H1 (cell line): ENCODE results near the gene CERS3. TPM values are rescaled to one million over a fixed set of nuclear protein-coding genes. Genes with fewer than 3 reads are reported as not detected.

ENCODE experiments used
- CTCF ChIA-PET: fragments of 300-600 bp; sonication (Branson Sonifier 250); formaldehyde crosslinking; loops from one replicate; lab custom pipeline; 2021; ENCODE audit not compliant: partially characterized antibody; lab: Charles Lee
- POLR2A ChIA-PET: fragments of 300-600 bp; sonication (Branson Sonifier 250); formaldehyde crosslinking; loops from one replicate; lab custom pipeline; 2021; ENCODE audit warnings: inconsistent platforms; ENCODE audit not compliant: partially characterized antibody; lab: Charles Lee
- DNase-seq, 2 experiments: peaks; one replicate each; pipeline versions ENCODE4 v3.0.0 to v3.0.0-alpha.2; 2010 to 2022; ENCODE audit warnings: low spot score in 2 of 2, low read depth in 1 of 2, mixed read lengths in 1 of 2
- FAIRE-seq: peaks from 2 replicates; lab custom pipeline; 2011; peaks lifted over from hg19 to GRCh38; lab: Jason Lieb, UNC
- H2AFZ ChIP-seq: 2 replicates; pipeline ENCODE4 v1.8.1; 2012; ENCODE audit warnings: low read length, inconsistent platforms
- H2AK5ac ChIP-seq: 2 replicates; pipeline ENCODE4 v1.6.1; 2013; ENCODE audit warnings: low read depth, low read length
- H2BK120ac ChIP-seq: replicated peaks from 2 replicates; pipeline ENCODE3; 2013; ENCODE audit warnings: low read depth, low read length, inconsistent platforms
- H2BK12ac ChIP-seq: 2 replicates; pipeline ENCODE4 v1.6.1; 2013; ENCODE audit warnings: low read depth, low read length
- H2BK15ac ChIP-seq: 2 replicates; pipeline ENCODE4 v1.6.1; 2013; ENCODE audit warnings: low read length
- H2BK20ac ChIP-seq: 2 replicates; pipeline ENCODE4 v1.6.1; 2013; ENCODE audit warnings: low read length
- H2BK5ac ChIP-seq: 2 replicates; pipeline ENCODE4 v1.6.1; 2013; ENCODE audit warnings: low read depth, low read length
- H3K14ac ChIP-seq: 2 replicates; pipeline ENCODE4 v1.6.1; 2013; ENCODE audit warnings: inconsistent platforms; ENCODE audit not compliant: insufficient read length
- H3K18ac ChIP-seq: 2 replicates; pipeline ENCODE4 v1.6.1; 2013; ENCODE audit warnings: low read length; ENCODE audit errors: extremely low read depth
- H3K23ac ChIP-seq: 2 replicates; pipeline ENCODE4 v1.6.1; 2013; ENCODE audit warnings: inconsistent platforms; ENCODE audit not compliant: insufficient read length
- H3K23me2 ChIP-seq: 2 replicates; pipeline ENCODE4 v1.6.1; 2013; ENCODE audit warnings: low read depth, low read length
- H3K27ac ChIP-seq: 2 replicates; pipeline ENCODE4 v1.6.1; 2011; ENCODE audit warnings: low read depth, low read length, inconsistent platforms
- H3K27me3 ChIP-seq, 4 experiments: replicated peaks in 1 of 4; 1 replicate in 1 of 4; 2 replicates in 3 of 4; pipeline versions ENCODE4 v1.6.1 to v1.8.1; 2011 to 2013; ENCODE audit warnings: low read length in 3 of 4, mild to moderate bottlenecking in 3 of 4, inconsistent platforms in 2 of 4, mixed read lengths in 2 of 4, moderate library complexity in 1 of 4; ENCODE audit not compliant: control insufficient read depth in 3 of 4, insufficient read depth in 3 of 4; ENCODE audit errors: extremely low read depth in 1 of 4
- H3K36me3 ChIP-seq, 4 experiments: 2 replicates each; pipeline versions ENCODE4 v1.6.1 to v1.8.1; 2011 to 2013; ENCODE audit warnings: mild to moderate bottlenecking in 4 of 4, low read length in 3 of 4, moderate library complexity in 2 of 4, control low read depth in 1 of 4, inconsistent platforms in 1 of 4; ENCODE audit not compliant: insufficient read depth in 4 of 4, control insufficient read depth in 2 of 4
- H3K4ac ChIP-seq: replicated peaks from 2 replicates; pipeline ENCODE3; 2013; ENCODE audit warnings: low read length, low read depth, mixed read lengths, inconsistent platforms; ENCODE audit not compliant: insufficient read length
- H3K4me1 ChIP-seq, 4 experiments: replicated peaks in 1 of 4; 1 replicate in 1 of 4; 2 replicates in 3 of 4; pipeline versions ENCODE4 v1.6.1 to v1.8.1; 2011 to 2013; ENCODE audit warnings: low read length in 3 of 4, inconsistent platforms in 2 of 4, mixed read lengths in 1 of 4; ENCODE audit not compliant: insufficient read depth in 4 of 4, control insufficient read depth in 3 of 4
- H3K4me2 ChIP-seq, 2 experiments: 2 replicates each; pipeline versions ENCODE4 v1.6.1 to v1.8.1; 2011 to 2013; ENCODE audit warnings: low read depth in 2 of 2, low read length in 2 of 2, control low read depth in 1 of 2, inconsistent platforms in 1 of 2, mild to moderate bottlenecking in 1 of 2; ENCODE audit not compliant: insufficient read depth in 1 of 2
- H3K4me3 ChIP-seq, 4 experiments: fragments of 200-600, 300-600 bp in 1 of 4; sonication (generic), shearing (Covaris generic), sonication (Bioruptor Twin) in 1 of 4; 2 replicates each; pipeline versions ENCODE4 v1.5.1 to v1.8.1; 2011 to 2016; ENCODE audit warnings: low read length in 4 of 4, low read depth in 3 of 4, control low read depth in 2 of 4, inconsistent platforms in 2 of 4, mild to moderate bottlenecking in 2 of 4, mixed read lengths in 1 of 4, moderate library complexity in 1 of 4; ENCODE audit not compliant: insufficient read depth in 2 of 4; ENCODE audit errors: extremely low read depth in 1 of 4
- H3K56ac ChIP-seq: replicated peaks from 2 replicates; pipeline ENCODE3; 2013; ENCODE audit warnings: low read depth, mild to moderate bottlenecking, mixed read lengths, low read length, inconsistent platforms; ENCODE audit not compliant: insufficient read length
- H3K79me1 ChIP-seq: 2 replicates; pipeline ENCODE4 v1.6.1; 2013; ENCODE audit warnings: low read depth, low read length, control low read depth
- H3K79me2 ChIP-seq, 2 experiments: 2 replicates each; pipeline versions ENCODE4 v1.6.1 to v1.8.1; 2012 to 2013; ENCODE audit warnings: low read length in 2 of 2, mild to moderate bottlenecking in 2 of 2, inconsistent platforms in 1 of 2; ENCODE audit not compliant: insufficient read depth in 2 of 2, control insufficient read depth in 1 of 2
- H3K9ac ChIP-seq, 4 experiments: replicated peaks in 1 of 4; 1 replicate in 1 of 4; 2 replicates in 3 of 4; pipeline versions ENCODE4 v1.6.1 to v1.8.1; 2011 to 2013; ENCODE audit warnings: low read depth in 3 of 4, low read length in 3 of 4, control low read depth in 2 of 4, mild to moderate bottlenecking in 2 of 4, moderate library complexity in 2 of 4, inconsistent platforms in 1 of 4; ENCODE audit errors: extremely low read depth in 1 of 4
- H3K9me3 ChIP-seq, 2 experiments: 2 replicates each; pipeline versions ENCODE4 v1.6.1 to v1.8.1; 2012 to 2013; ENCODE audit warnings: mild to moderate bottlenecking in 2 of 2, moderate library complexity in 2 of 2, control low read depth in 1 of 2, inconsistent platforms in 1 of 2, low read depth in 1 of 2, low read length in 1 of 2, mixed read lengths in 1 of 2; ENCODE audit not compliant: insufficient read depth in 2 of 2
- H4K20me1 ChIP-seq, 2 experiments: replicated peaks in 1 of 2; 2 replicates each; pipeline versions ENCODE3 to v1.8.1; 2011 to 2013; ENCODE audit warnings: inconsistent platforms in 2 of 2, low read length in 2 of 2, mild to moderate bottlenecking in 1 of 2; ENCODE audit not compliant: insufficient read depth in 2 of 2, control insufficient read depth in 1 of 2
- H4K5ac ChIP-seq: 2 replicates; pipeline ENCODE4 v1.6.1; 2013; ENCODE audit warnings: low read length, low read depth, mixed read lengths, inconsistent platforms; ENCODE audit not compliant: insufficient read length
- H4K8ac ChIP-seq: 2 replicates; pipeline ENCODE4 v1.8.0; 2013; ENCODE audit warnings: mild to moderate bottlenecking, moderate library complexity, low read length, inconsistent platforms; ENCODE audit not compliant: insufficient read depth; ENCODE audit errors: extremely low read depth
- H4K91ac ChIP-seq: replicated peaks from 2 replicates; pipeline ENCODE3; 2013; ENCODE audit warnings: low read length, mixed read lengths, inconsistent platforms; ENCODE audit not compliant: insufficient read length
- ASH2L ChIP-seq: fragments of 200-600, 300-600 bp; sonication (generic); IDR thresholded peaks from one replicate; pipeline ENCODE4 v1.7.1; 2017; ENCODE audit warnings: low read length
- CBX5 ChIP-seq: fragments of 300-800, 300-1000 bp; sonication (generic); IDR thresholded peaks from 2 replicates; pipeline ENCODE4 v1.7.1; 2016; ENCODE audit warnings: antibody characterized with exemption, low read length, low read depth
- EP300 ChIP-seq, 2 experiments: IDR thresholded peaks; 1 replicate in 1 of 2; 2 replicates in 1 of 2; pipeline ENCODE4 v1.6.1; 2011 to 2012; ENCODE audit warnings: low read depth in 2 of 2, low read length in 2 of 2, mild to moderate bottlenecking in 2 of 2, borderline replicate concordance in 1 of 2, inconsistent platforms in 1 of 2, moderate library complexity in 1 of 2
- GABPA ChIP-seq: IDR thresholded peaks from 2 replicates; pipeline ENCODE4 v1.6.1; 2011; ENCODE audit warnings: mild to moderate bottlenecking, low read length, moderate library complexity, borderline replicate concordance; ENCODE audit not compliant: insufficient read depth
- SP2 ChIP-seq: IDR thresholded peaks from 2 replicates; pipeline ENCODE4 v1.6.1; 2012; ENCODE audit warnings: mild to moderate bottlenecking, low read length, inconsistent platforms
- SP4 ChIP-seq: IDR thresholded peaks from 2 replicates; pipeline ENCODE4 v1.6.1; 2012; ENCODE audit warnings: low read length, inconsistent platforms
- TBP ChIP-seq: IDR thresholded peaks from 2 replicates; pipeline ENCODE4 v1.6.1; 2011; ENCODE audit warnings: low read depth, low read length, improper control_type of control experiment
- YY1 ChIP-seq: IDR thresholded peaks from 2 replicates; pipeline ENCODE4 v1.6.1; 2011; ENCODE audit warnings: low read depth, mild to moderate bottlenecking, low read length
- WGBS, 2 experiments: shearing (Covaris generic) in 1 of 2; methylation state at CpG; one replicate each; pipeline versions ENCODE4 v1.1.6 to v1.1.7; 2013 to 2015; ENCODE audit warnings: low lambda C conversion rate in 2 of 2, mixed read lengths in 2 of 2, inconsistent platforms in 1 of 2, low coverage in 1 of 2, missing lambda C conversion rate in 1 of 2; ENCODE audit not compliant: insufficient replicate concordance in 2 of 2, insufficient coverage in 1 of 2, insufficient read length in 1 of 2; ENCODE audit errors: extremely low coverage in 1 of 2, missing lambda C conversion rate in 1 of 2; 5-methylcytosine and 5-hydroxymethylcytosine counted together
- polyA plus RNA-seq, 7 experiments: library from polyadenylated mRNA; depleted of rRNA in 3 of 7; stranded (reverse) in 5 of 7; unstranded in 2 of 7; fragments of >200 nt in 5 of 7; fragments of 200-250 nt in 2 of 7; gene quantifications; 1 replicate in 5 of 7; 2 replicates in 1 of 7; 4 replicates in 1 of 7; pipeline versions ENCODE4 v1.2.1 to v1.2.3, GENCODE V29; 2011 to 2013; ENCODE audit warnings: missing spikeins in 2 of 7, mixed read lengths in 2 of 7
- total RNA-seq: library from RNA; stranded (reverse); fragmentation: NEBNext Ultra II Directional; extraction: Animal tissue kit (Norgen Biotek cat#: 25700); gene quantifications from 2 replicates; pipeline ENCODE4 v1.2.1, GENCODE V29; 2021

Gene CERS3
- total and polyA plus RNA-seq, 2 of the 8 experiments (the other 6 are each of a cell fraction or from before 2014, with no cell fraction given) = 0.62 TPM; not detected in 1

DNA sequence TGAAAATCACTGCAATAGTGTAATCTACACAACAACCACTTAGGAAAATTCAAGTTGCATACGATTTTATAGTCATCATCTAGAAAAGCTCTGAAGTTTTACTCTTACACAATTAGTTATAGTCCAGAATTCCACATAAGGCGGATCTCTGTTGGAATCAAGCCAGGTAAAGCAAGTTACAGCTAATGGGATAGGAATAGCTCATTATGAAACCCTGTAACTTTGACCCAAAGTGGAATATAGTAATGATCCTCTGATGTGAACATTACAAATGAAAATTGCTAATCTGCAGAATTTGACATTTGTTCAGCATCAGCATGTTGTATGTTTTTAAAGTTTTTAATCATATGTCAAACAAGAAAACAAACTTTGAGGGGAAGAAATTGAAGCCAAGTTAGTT, 4.4 kb downstream of the CERS3 start:
- no peaks in the 10 kb centered on the region for H3K36me3 ChIP-seq
- H3K79me2 ChIP-seq = no peaks in the 10 kb centered on the region
- FAIRE-seq (no peak), DNase-seq (no peak)
- H3K4me2 ChIP-seq = no peak overlapping the region
- H2AK5ac ChIP-seq = no peak overlapping the region
- no peak overlapping the region for H3K23ac ChIP-seq
- H3K4me3 ChIP-seq = no peak overlapping the region
- H3K23me2 ChIP-seq = no peaks in the 10 kb centered on the region
- H3K27me3 ChIP-seq = no peaks in the 10 kb centered on the region
- ChIA-PET POLR2A (no interaction called here), CTCF (interaction anchor here (0.7 kb wide), 1 partner anchor 15 kb away, joined by 3 read pairs; no protein-coding TSS in a partner anchor)
- no peaks in the 10 kb centered on the region for H4K20me1 ChIP-seq
- H3K4me1 ChIP-seq = no peaks in the 10 kb centered on the region
- H3K18ac ChIP-seq = no peak overlapping the region
- no peak overlapping the region for H2AFZ ChIP-seq
- no peak overlapping the region for H2BK20ac ChIP-seq
- no peak overlapping the region for H3K27ac ChIP-seq
- H4K8ac ChIP-seq = no peak overlapping the region
- no peak overlapping the region for H2BK15ac ChIP-seq
- no peak for TF ChIP-seq GABPA
- no peak for TF ChIP-seq CBX5
- no peak for TF ChIP-seq SP4
- TF ChIP-seq ASH2L = no peak
- no peak for TF ChIP-seq SP2
- TF ChIP-seq EP300 (IDR thresholded peaks at IDR 0.05; ENCODE audit: borderline replicate concordance in 1 of 2, low read depth in 2 of 2, low read length in 2 of 2) = no peak
- TF ChIP-seq YY1 = no peak
- no peak for TF ChIP-seq TBP
- no peak overlapping the region for H2BK5ac ChIP-seq
- H3K79me1 ChIP-seq = no peaks in the 10 kb centered on the region
- H3K9me3 ChIP-seq = peaks cover 49 to 51% of the 10 kb centered on the region in 2 experiments
- no peak overlapping the region for H4K5ac ChIP-seq
- no peak overlapping the region for H2BK120ac ChIP-seq
- no peak overlapping the region for H3K14ac ChIP-seq
- H3K4ac ChIP-seq = no peak overlapping the region
- H3K9ac ChIP-seq = no peak overlapping the region
- no peak overlapping the region for H4K91ac ChIP-seq
- WGBS, 2 experiments = 72% methylated on average over 2 of the region's 2 CpGs; no CpG with 5 or more reads in 1 of the 2 experiments
- H2BK12ac ChIP-seq = no peak overlapping the region
- H3K56ac ChIP-seq = no peak overlapping the region
